OCI-LY7 (cell line): ENCODE data around the gene PDXP. TPM values are rescaled to one million over a fixed set of nuclear protein-coding genes. Genes with fewer than 3 reads are reported as not detected.
A peak's percentile ranks its signal among the peaks of the same experiment; 100 is the strongest.

Experiments
- BruUV-seq: library from RNA; stranded (reverse); fragments of 400-500 nt; replicated peaks from 2 replicates; lab custom pipeline; 2021; lab: Mats Ljungman, UMichigan
- CTCF ChIA-PET: fragments of 300-600 bp; sonication (Branson Sonifier 250); formaldehyde crosslinking; loops from one replicate; lab custom pipeline; 2022; ENCODE audit warnings: antibody characterized with exemption; ENCODE audit not compliant: unreplicated experiment; lab: Charles Lee
- POLR2A ChIA-PET: fragments of 300-600 bp; sonication (Branson Sonifier 250); formaldehyde crosslinking; loops from one replicate; lab custom pipeline; 2022; ENCODE audit warnings: antibody characterized with exemption; lab: Charles Lee
- DNase-seq: peaks from one replicate; pipeline ENCODE4 v3.0.0-alpha.2; 2015; ENCODE audit warnings: low spot score
- H2AFZ ChIP-seq: fragments of 200-600 bp; sonication (generic), shearing (Covaris generic); 2 replicates; pipeline ENCODE4 v1.6.1; 2014; ENCODE audit warnings: mild to moderate bottlenecking, antibody characterized with exemption, low read length, moderate library complexity
- H3K27ac ChIP-seq: fragments of 200-600 bp; sonication (generic); 2 replicates; pipeline ENCODE4 v1.5.1; 2014; ENCODE audit warnings: mixed run types, low read depth, mild to moderate bottlenecking, moderate library complexity, low read length, inconsistent platforms; ENCODE audit not compliant: poor library complexity, severe bottlenecking
- H3K36me3 ChIP-seq: fragments of 200-600 bp; sonication (generic); 2 replicates; pipeline ENCODE4 v1.6.1; 2014; ENCODE audit warnings: mild to moderate bottlenecking, antibody characterized with exemption, low read length, moderate library complexity, mixed read lengths; ENCODE audit not compliant: insufficient read depth
- H3K4me1 ChIP-seq: fragments of 200-600 bp; sonication (generic); 2 replicates; pipeline ENCODE4 v1.5.1; 2014; ENCODE audit warnings: mild to moderate bottlenecking, low read length; ENCODE audit not compliant: insufficient read depth, poor library complexity, severe bottlenecking
- H3K4me2 ChIP-seq: fragments of 200-600 bp; sonication (generic); 2 replicates; pipeline ENCODE4 v1.6.1; 2014; ENCODE audit warnings: mild to moderate bottlenecking, low read length
- H3K4me3 ChIP-seq: fragments of 200-600 bp; sonication (generic); 2 replicates; pipeline ENCODE4 v1.5.1; 2014; ENCODE audit warnings: mild to moderate bottlenecking, low read depth, low read length; ENCODE audit not compliant: poor library complexity, severe bottlenecking
- H3K79me2 ChIP-seq: fragments of 200-600 bp; sonication (generic); 2 replicates; pipeline ENCODE4 v1.6.1; 2016; ENCODE audit warnings: low read depth, mild to moderate bottlenecking, low read length, moderate library complexity, mixed read lengths; ENCODE audit not compliant: insufficient read depth
- H3K9me2 ChIP-seq: fragments of 200-600 bp; sonication (generic); 2 replicates; pipeline ENCODE4 v1.6.1; 2016; ENCODE audit warnings: mild to moderate bottlenecking, low read length, mixed read lengths; ENCODE audit not compliant: insufficient read depth
- H3K9me3 ChIP-seq: fragments of 200-600 bp; sonication (generic); 2 replicates; pipeline ENCODE4 v1.6.1; 2014; ENCODE audit warnings: mild to moderate bottlenecking, mixed run types, low read length, mixed read lengths
- H4K20me1 ChIP-seq: fragments of 200-600 bp; sonication (generic); 2 replicates; pipeline ENCODE4 v1.6.1; 2014; ENCODE audit warnings: mild to moderate bottlenecking, antibody characterized with exemption, low read length, moderate library complexity, mixed read lengths; ENCODE audit not compliant: insufficient read depth
- CTCF ChIP-seq: fragments of 200-600 bp; sonication (generic); conservative IDR thresholded peaks from 2 replicates; pipeline ENCODE4 v1.5.1; 2014; ENCODE audit warnings: mild to moderate bottlenecking, antibody characterized with exemption, low read length, moderate library complexity, mixed read lengths
- EZH2phosphoT487 ChIP-seq: fragments of 200-600 bp; sonication (generic); IDR thresholded peaks from 2 replicates; pipeline ENCODE4 v1.6.1; 2018; ENCODE audit warnings: low read depth, borderline replicate concordance, mild to moderate bottlenecking, mixed run types, antibody characterized with exemption, low read length, moderate library complexity, mixed read lengths
- intact Hi-C: fragments of 100-400 bp; cut with micrococcal nuclease; formaldehyde crosslinking; loops from one replicate; pipeline ENCODE4 v1.10.0; 2022; ENCODE audit not compliant: unreplicated experiment
- total RNA-seq, 2 experiments: library from RNA; depleted of rRNA in 1 of 2; stranded (reverse); fragments of >200 nt in 1 of 2; shearing (Covaris generic) in 1 of 2; gene quantifications; 2 replicates each; pipeline ENCODE4 v1.2.3, GENCODE V29; 2014 to 2022

The PDXP gene
- total RNA-seq, 2 experiments from 2014 or later, result 55.8 to 61.2 TPM

- Histone ChIP-seq H3K9me2 (no peaks in the 10 kb centered on the region), H3K27ac (peak overlapping the region; percentile 90), H3K4me1 (peaks cover 31% of the 10 kb centered on the region), H2AFZ (no peak overlapping the region), H3K4me3 (peak overlapping the region; percentile 77), H3K36me3 (peaks cover 42% of the 10 kb centered on the region), H3K9me3 (no peaks in the 10 kb centered on the region), H3K79me2 (peaks cover 32% of the 10 kb centered on the region), H4K20me1 (no peaks in the 10 kb centered on the region), H3K4me2 (peak overlapping the region; percentile 94)
- no TSS peak for BruUV-seq
- intact Hi-C loops, result no loop called here
- ChIA-PET CTCF (interaction anchor here (0.5 to 1.6 kb wide), 2 partner anchors 29 to 44 kb away, joined by 3 to 6 read pairs; no protein-coding TSS in a partner anchor), POLR2A (interaction anchor here (3.3 kb wide), 1 partner anchor 8 kb away, joined by 25 read pairs; no protein-coding TSS in a partner anchor)
- DNase-seq, result peak; percentile 49
- TF ChIP-seq CTCF (no peak), EZH2phosphoT487 (no peak)
Measured at GRCh38 chr22:37610480-37611129, 47.9 kb upstream of the PDXP start.

DNA sequence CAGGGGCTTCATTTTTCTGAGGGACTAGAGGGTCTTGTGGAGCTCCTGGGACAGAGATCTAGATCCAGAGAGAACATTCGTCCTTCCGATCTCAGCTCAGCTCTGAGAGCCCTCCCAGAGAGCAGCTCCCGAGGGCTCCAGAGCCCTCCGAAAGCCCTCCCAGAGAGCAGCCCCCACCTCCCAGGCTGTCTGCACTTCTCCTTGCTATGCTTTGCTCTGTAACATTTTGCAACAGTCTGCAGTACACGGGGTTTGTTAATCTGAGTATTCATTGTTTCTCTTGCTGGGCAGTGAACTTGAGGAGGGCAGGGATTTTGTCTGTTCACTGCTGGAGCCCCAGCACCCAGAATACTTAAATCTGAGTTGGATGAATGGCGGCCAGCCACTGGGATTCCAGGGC is 47.3 kb upstream of the PDXP start:
- DNase-seq, result no peak
- peaks cover 31% of the 10 kb centered on the region for H3K4me1 ChIP-seq
- intact Hi-C loops, result no loop called here
- ChIA-PET POLR2A (no interaction called here), CTCF (interaction anchor here (1.6 kb wide), 1 partner anchor 45 kb away, joined by 3 read pairs; no protein-coding TSS in a partner anchor)
- H3K36me3 ChIP-seq, result peaks cover 45% of the 10 kb centered on the region
- no peak for TF ChIP-seq CTCF
- TF ChIP-seq EZH2phosphoT487, result no peak
- no peak overlapping the region for H2AFZ ChIP-seq
- no peaks in the 10 kb centered on the region for H4K20me1 ChIP-seq
- no peaks in the 10 kb centered on the region for H3K9me3 ChIP-seq
- H3K27ac ChIP-seq, result peak overlapping the region; percentile 90
- H3K79me2 ChIP-seq, result peaks cover 32% of the 10 kb centered on the region
- BruUV-seq, result no TSS peak
- H3K4me2 ChIP-seq, result peak overlapping the region; percentile 94
- peak overlapping the region; percentile 77 for H3K4me3 ChIP-seq
- H3K9me2 ChIP-seq, result no peaks in the 10 kb centered on the region
